ENCODE data around the gene PDE4DIP.
"Not testable (repeated sequence)": the region's sequence is repeated elsewhere in the genome, so short reads cannot be mapped to it uniquely, and the experiment has no call there.

PDE4DIP gene

GRCh38 chr1:148894360-148895352, 50.4 kb downstream of the PDE4DIP start:
- not testable (repeated sequence) for ATAC-seq, H3K4me1 Mint-ChIP-seq, H3K4me3 Mint-ChIP-seq, H3K27me3 Mint-ChIP-seq, DNase-seq, H3K9me3 Mint-ChIP-seq, H3K27ac Mint-ChIP-seq

GRCh38 chr1:148900026-148900425, 55.8 kb downstream of the PDE4DIP start:
- not testable (repeated sequence) for H3K9me3 Mint-ChIP-seq, H3K27ac Mint-ChIP-seq, DNase-seq, H3K4me1 Mint-ChIP-seq, H3K27me3 Mint-ChIP-seq, H3K4me3 Mint-ChIP-seq
- ATAC-seq, result peak; percentile 75

GRCh38 chr1:148900691-148901090, 56.5 kb downstream of the PDE4DIP start:
- not testable (repeated sequence) for H3K27ac Mint-ChIP-seq, H3K27me3 Mint-ChIP-seq

GRCh38 chr1:148901150-148901952, 57.1 kb downstream of the PDE4DIP start:
- not testable (repeated sequence) for DNase-seq, H3K9me3 Mint-ChIP-seq, H3K4me1 Mint-ChIP-seq, H3K27ac Mint-ChIP-seq, H3K27me3 Mint-ChIP-seq, H3K4me3 Mint-ChIP-seq
- ATAC-seq, result peak; percentile 94

More at GRCh38 chr1:148900691-148901090, 56.5 kb downstream of the PDE4DIP start:
- not testable (repeated sequence) for H3K4me1 Mint-ChIP-seq, ATAC-seq, H3K4me3 Mint-ChIP-seq, H3K9me3 Mint-ChIP-seq, DNase-seq

GRCh38 chr1:148901953-148902341, 57.7 kb downstream of the PDE4DIP start:
- not testable (repeated sequence) for H3K9me3 Mint-ChIP-seq, H3K27me3 Mint-ChIP-seq, H3K4me3 Mint-ChIP-seq, DNase-seq, H3K27ac Mint-ChIP-seq, H3K4me1 Mint-ChIP-seq
- ATAC-seq, result peak; percentile 9

- not testable (repeated sequence) for ATAC-seq, H3K27me3 Mint-ChIP-seq
Measured at GRCh38 chr1:148909219-148909826, 65.1 kb downstream of the PDE4DIP start.

GRCh38 chr1:148911303-148911928, 67.2 kb downstream of the PDE4DIP start:
- peak; percentile 23 for ATAC-seq
- H3K4me3 Mint-ChIP-seq, H3K9me3 Mint-ChIP-seq, H3K4me1 Mint-ChIP-seq, H3K27ac Mint-ChIP-seq, DNase-seq, H3K27me3 Mint-ChIP-seq: not testable (repeated sequence)

More at GRCh38 chr1:148909219-148909826, 65.1 kb downstream of the PDE4DIP start:
- not testable (repeated sequence) for H3K27ac Mint-ChIP-seq, H3K9me3 Mint-ChIP-seq, H3K4me1 Mint-ChIP-seq, H3K4me3 Mint-ChIP-seq, DNase-seq

GRCh38 chr1:148916222-148916621, 72.0 kb downstream of the PDE4DIP start:
- H3K4me1 Mint-ChIP-seq, DNase-seq, H3K9me3 Mint-ChIP-seq, H3K27me3 Mint-ChIP-seq, H3K27ac Mint-ChIP-seq, ATAC-seq, H3K4me3 Mint-ChIP-seq: not testable (repeated sequence)

GRCh38 chr1:148916695-148917348, 72.6 kb downstream of the PDE4DIP start:
- H3K4me1 Mint-ChIP-seq, H3K4me3 Mint-ChIP-seq, DNase-seq, H3K27ac Mint-ChIP-seq, H3K27me3 Mint-ChIP-seq, H3K9me3 Mint-ChIP-seq, ATAC-seq: not testable (repeated sequence)

GRCh38 chr1:148918836-148919447, 74.7 kb downstream of the PDE4DIP start:
- not testable (repeated sequence) for H3K4me3 Mint-ChIP-seq, H3K9me3 Mint-ChIP-seq, ATAC-seq, DNase-seq, H3K4me1 Mint-ChIP-seq, H3K27me3 Mint-ChIP-seq, H3K27ac Mint-ChIP-seq

GRCh38 chr1:148921047-148921446, 76.8 kb downstream of the PDE4DIP start:
- H3K9me3 Mint-ChIP-seq, H3K4me3 Mint-ChIP-seq, H3K4me1 Mint-ChIP-seq, DNase-seq, H3K27me3 Mint-ChIP-seq, H3K27ac Mint-ChIP-seq, ATAC-seq: not testable (repeated sequence)

- H3K4me3 Mint-ChIP-seq, H3K4me1 Mint-ChIP-seq, DNase-seq, ATAC-seq, H3K27ac Mint-ChIP-seq, H3K27me3 Mint-ChIP-seq, H3K9me3 Mint-ChIP-seq: not testable (repeated sequence)
Measured at GRCh38 chr1:148923798-148924197, 79.6 kb downstream of the PDE4DIP start.

GRCh38 chr1:148927645-148928044, 83.4 kb downstream of the PDE4DIP start:
- H3K9me3 Mint-ChIP-seq, H3K27me3 Mint-ChIP-seq, ATAC-seq, H3K4me3 Mint-ChIP-seq, DNase-seq, H3K4me1 Mint-ChIP-seq, H3K27ac Mint-ChIP-seq: not testable (repeated sequence)

GRCh38 chr1:148929253-148929652, 85.0 kb downstream of the PDE4DIP start:
- ATAC-seq, H3K27me3 Mint-ChIP-seq, H3K4me1 Mint-ChIP-seq, H3K4me3 Mint-ChIP-seq, DNase-seq, H3K27ac Mint-ChIP-seq, H3K9me3 Mint-ChIP-seq: not testable (repeated sequence)

All from stimulated activated naive CD8-positive, alpha-beta T cell treated with anti-CD3 and anti-CD28 coated beads, Interleukin-15, amount 100 ng/mL, for 72 hours (primary cell).